ENCODE data around the gene ABCA3. TPM values are rescaled to one million over a fixed set of nuclear protein-coding genes. Genes with fewer than 3 reads are reported as not detected.

ABCA3 gene
- total and polyA plus RNA-seq, 2 experiments from 2014 or later, result 3.0 to 4.1 TPM

DNA sequence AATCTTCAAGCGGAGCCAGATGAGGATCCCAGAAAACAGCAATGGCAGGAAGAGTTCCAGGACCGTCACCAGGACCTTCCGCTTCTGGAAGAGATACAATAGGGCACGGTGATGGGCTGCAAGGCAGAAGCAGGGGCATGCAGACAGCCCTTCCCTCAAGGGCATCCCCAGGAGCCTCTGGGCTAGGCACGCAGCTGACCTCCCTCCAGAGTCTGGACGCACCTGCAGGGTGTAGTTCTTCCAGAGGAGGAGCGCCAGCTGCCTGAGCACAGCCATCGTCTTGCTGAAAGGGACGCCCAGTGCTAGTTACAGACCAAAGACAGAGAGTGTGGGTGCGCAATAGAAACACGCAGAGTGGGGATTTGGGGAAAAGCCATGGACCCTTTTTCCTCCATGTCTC is 14.3 kb downstream of the ABCA3 start (continued):
- TF ChIP-seq STAT1 (IDR thresholded peaks at IDR 0.05; ENCODE audit: unreplicated experiment) (no peak), EZH2 (IDR thresholded peaks at IDR 0.05; ENCODE audit: low read depth, unreplicated experiment) (no peak)

DNA sequence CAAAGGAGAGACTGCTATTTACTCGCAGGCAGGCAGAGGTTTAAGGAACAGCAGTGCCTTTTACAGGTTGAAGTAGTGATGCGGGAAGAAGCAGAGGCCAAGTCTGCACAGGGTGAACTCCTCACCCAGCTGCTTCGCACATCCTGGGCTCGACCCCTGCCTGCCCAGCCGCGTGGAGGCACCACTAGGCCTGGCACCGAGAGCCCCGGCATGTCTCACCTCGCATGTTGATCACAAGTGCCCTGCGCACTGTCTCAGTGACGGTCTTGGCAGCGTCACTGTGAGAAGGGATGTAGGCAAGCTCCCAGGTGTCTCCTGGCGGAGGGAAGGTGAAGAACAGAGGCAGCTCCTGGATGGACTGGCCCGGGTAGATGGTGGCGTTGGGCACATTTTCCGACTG is 14.7 kb downstream of the ABCA3 start:
- no peak for DNase-seq (ENCODE audit: low spot score)
- H3F3A ChIP-seq (replicated peaks; ENCODE audit: low read depth), result no peaks in the 10 kb centered on the region
- H3K27me3 Mint-ChIP-seq (ENCODE audit: insufficient read depth, low read depth, poor library complexity), result peaks cover 4% of the 10 kb centered on the region

More for the DNA sequence above, 14.7 kb downstream of the ABCA3 start:
- H3K9me3 Mint-ChIP-seq, result no peaks in the 10 kb centered on the region; the same call in 2 of the 3 replicates
- Histone ChIP-seq H3K79me2 (replicated peaks; ENCODE audit: insufficient read depth) (no peaks in the 10 kb centered on the region), H3K27ac (ENCODE audit: low read depth) (no peak overlapping the region), H3K4me3 (no peak overlapping the region), H3K4me1 (ENCODE audit: insufficient read depth) (no peaks in the 10 kb centered on the region), H3K9me2 (ENCODE audit: insufficient read depth) (no peaks in the 10 kb centered on the region), H3K4me2 (no peak overlapping the region), H3K27me3 (ENCODE audit: insufficient read depth) (no peaks in the 10 kb centered on the region), H3K36me3 (ENCODE audit: insufficient read depth) (no peaks in the 10 kb centered on the region), H2AFZ (no peak overlapping the region), H4K20me1 (replicated peaks; ENCODE audit: insufficient read depth) (no peaks in the 10 kb centered on the region)
- ATAC-seq, result no peak
- H3K4me1 Mint-ChIP-seq, result no peaks in the 10 kb centered on the region
- no peak for TF ChIP-seq CREB1 (CRISPR knock-in tag; IDR thresholded peaks at IDR 0.05; ENCODE audit: low read depth)
- TF ChIP-seq, protein P1, sequence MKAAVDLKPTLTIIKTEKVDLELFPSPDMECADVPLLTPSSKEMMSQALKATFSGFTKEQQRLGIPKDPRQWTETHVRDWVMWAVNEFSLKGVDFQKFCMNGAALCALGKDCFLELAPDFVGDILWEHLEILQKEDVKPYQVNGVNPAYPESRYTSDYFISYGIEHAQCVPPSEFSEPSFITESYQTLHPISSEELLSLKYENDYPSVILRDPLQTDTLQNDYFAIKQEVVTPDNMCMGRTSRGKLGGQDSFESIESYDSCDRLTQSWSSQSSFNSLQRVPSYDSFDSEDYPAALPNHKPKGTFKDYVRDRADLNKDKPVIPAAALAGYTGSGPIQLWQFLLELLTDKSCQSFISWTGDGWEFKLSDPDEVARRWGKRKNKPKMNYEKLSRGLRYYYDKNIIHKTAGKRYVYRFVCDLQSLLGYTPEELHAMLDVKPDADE (IDR thresholded peaks at IDR 0.05), result no peak
- TF ChIP-seq EZH2phosphoT487 (IDR thresholded peaks at IDR 0.05; ENCODE audit: unreplicated experiment), result no peak
- TF ChIP-seq ZNF331 (CRISPR knock-in tag; IDR thresholded peaks at IDR 0.05; ENCODE audit: low read depth), result no peak
- no peak for TF ChIP-seq POLR2AphosphoS5 (IDR thresholded peaks at IDR 0.05; ENCODE audit: low read depth)
- TF ChIP-seq ZNF114 (CRISPR knock-in tag; IDR thresholded peaks at IDR 0.05), result no peak
- TF ChIP-seq, protein P2, sequence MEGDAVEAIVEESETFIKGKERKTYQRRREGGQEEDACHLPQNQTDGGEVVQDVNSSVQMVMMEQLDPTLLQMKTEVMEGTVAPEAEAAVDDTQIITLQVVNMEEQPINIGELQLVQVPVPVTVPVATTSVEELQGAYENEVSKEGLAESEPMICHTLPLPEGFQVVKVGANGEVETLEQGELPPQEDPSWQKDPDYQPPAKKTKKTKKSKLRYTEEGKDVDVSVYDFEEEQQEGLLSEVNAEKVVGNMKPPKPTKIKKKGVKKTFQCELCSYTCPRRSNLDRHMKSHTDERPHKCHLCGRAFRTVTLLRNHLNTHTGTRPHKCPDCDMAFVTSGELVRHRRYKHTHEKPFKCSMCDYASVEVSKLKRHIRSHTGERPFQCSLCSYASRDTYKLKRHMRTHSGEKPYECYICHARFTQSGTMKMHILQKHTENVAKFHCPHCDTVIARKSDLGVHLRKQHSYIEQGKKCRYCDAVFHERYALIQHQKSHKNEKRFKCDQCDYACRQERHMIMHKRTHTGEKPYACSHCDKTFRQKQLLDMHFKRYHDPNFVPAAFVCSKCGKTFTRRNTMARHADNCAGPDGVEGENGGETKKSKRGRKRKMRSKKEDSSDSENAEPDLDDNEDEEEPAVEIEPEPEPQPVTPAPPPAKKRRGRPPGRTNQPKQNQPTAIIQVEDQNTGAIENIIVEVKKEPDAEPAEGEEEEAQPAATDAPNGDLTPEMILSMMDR (conservative IDR thresholded peaks at IDR 0.05; ENCODE audit: low read depth in 2 of 2), result no peak
- TF ChIP-seq STAT1 (IDR thresholded peaks at IDR 0.05; ENCODE audit: unreplicated experiment), result no peak
- TF ChIP-seq, protein P3, sequence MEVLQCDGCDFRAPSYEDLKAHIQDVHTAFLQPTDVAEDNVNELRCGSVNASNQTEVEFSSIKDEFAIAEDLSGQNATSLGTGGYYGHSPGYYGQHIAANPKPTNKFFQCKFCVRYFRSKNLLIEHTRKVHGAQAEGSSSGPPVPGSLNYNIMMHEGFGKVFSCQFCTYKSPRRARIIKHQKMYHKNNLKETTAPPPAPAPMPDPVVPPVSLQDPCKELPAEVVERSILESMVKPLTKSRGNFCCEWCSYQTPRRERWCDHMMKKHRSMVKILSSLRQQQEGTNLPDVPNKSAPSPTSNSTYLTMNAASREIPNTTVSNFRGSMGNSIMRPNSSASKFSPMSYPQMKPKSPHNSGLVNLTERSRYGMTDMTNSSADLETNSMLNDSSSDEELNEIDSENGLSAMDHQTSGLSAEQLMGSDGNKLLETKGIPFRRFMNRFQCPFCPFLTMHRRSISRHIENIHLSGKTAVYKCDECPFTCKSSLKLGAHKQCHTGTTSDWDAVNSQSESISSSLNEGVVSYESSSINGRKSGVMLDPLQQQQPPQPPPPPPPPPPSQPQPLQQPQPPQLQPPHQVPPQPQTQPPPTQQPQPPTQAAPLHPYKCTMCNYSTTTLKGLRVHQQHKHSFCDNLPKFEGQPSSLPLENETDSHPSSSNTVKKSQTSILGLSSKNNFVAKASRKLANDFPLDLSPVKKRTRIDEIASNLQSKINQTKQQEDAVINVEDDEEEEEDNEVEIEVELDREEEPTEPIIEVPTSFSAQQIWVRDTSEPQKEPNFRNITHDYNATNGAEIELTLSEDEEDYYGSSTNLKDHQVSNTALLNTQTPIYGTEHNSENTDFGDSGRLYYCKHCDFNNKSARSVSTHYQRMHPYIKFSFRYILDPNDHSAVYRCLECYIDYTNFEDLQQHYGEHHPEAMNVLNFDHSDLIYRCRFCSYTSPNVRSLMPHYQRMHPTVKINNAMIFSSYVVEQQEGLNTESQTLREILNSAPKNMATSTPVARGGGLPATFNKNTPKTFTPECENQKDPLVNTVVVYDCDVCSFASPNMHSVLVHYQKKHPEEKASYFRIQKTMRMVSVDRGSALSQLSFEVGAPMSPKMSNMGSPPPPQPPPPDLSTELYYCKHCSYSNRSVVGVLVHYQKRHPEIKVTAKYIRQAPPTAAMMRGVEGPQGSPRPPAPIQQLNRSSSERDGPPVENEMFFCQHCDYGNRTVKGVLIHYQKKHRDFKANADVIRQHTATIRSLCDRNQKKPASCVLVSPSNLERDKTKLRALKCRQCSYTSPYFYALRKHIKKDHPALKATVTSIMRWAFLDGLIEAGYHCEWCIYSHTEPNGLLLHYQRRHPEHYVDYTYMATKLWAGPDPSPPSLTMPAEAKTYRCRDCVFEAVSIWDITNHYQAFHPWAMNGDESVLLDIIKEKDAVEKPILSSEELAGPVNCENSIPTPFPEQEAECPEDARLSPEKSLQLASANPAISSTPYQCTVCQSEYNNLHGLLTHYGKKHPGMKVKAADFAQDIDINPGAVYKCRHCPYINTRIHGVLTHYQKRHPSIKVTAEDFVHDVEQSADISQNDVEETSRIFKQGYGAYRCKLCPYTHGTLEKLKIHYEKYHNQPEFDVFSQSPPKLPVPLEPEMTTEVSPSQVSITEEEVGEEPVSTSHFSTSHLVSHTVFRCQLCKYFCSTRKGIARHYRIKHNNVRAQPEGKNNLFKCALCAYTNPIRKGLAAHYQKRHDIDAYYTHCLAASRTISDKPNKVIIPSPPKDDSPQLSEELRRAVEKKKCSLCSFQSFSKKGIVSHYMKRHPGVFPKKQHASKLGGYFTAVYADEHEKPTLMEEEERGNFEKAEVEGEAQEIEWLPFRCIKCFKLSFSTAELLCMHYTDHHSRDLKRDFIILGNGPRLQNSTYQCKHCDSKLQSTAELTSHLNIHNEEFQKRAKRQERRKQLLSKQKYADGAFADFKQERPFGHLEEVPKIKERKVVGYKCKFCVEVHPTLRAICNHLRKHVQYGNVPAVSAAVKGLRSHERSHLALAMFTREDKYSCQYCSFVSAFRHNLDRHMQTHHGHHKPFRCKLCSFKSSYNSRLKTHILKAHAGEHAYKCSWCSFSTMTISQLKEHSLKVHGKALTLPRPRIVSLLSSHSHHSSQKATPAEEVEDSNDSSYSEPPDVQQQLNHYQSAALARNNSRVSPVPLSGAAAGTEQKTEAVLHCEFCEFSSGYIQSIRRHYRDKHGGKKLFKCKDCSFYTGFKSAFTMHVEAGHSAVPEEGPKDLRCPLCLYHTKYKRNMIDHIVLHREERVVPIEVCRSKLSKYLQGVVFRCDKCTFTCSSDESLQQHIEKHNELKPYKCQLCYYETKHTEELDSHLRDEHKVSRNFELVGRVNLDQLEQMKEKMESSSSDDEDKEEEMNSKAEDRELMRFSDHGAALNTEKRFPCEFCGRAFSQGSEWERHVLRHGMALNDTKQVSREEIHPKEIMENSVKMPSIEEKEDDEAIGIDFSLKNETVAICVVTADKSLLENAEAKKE (CRISPR knock-in tag; IDR thresholded peaks at IDR 0.05), result no peak
- no peak overlapping the region for H3K27ac Mint-ChIP-seq
- no peak overlapping the region for H3K4me3 Mint-ChIP-seq
- H3K36me3 Mint-ChIP-seq (ENCODE audit: low read depth), result no peaks in the 10 kb centered on the region
